Nephron (organoid): ENCODE measurements around the gene TMPRSS4.
A peak's percentile ranks its signal among the peaks of the same experiment; 100 is the strongest.

Experiments used
- H3K27ac Mint-ChIP-seq, 3 experiments: 2 replicates each; pipeline ENCODE4 v1.8.0; 2020; ENCODE audit warnings: mixed read lengths in 3 of 3, mild to moderate bottlenecking in 2 of 3, moderate library complexity in 1 of 3
- H3K27me3 Mint-ChIP-seq: 2 replicates; pipeline ENCODE4 v1.8.0; 2021; ENCODE audit warnings: low read depth, mild to moderate bottlenecking, moderate library complexity, mixed read lengths
- H3K36me3 Mint-ChIP-seq: 2 replicates; pipeline ENCODE4 v1.8.0; 2020; ENCODE audit warnings: low read depth, mixed read lengths
- H3K4me1 Mint-ChIP-seq: 2 replicates; pipeline ENCODE4 v1.8.0; 2020; ENCODE audit warnings: mixed read lengths
- H3K4me3 Mint-ChIP-seq, 3 experiments: 2 replicates each; pipeline ENCODE4 v1.8.0; 2020; ENCODE audit warnings: mild to moderate bottlenecking in 3 of 3, mixed read lengths in 3 of 3, moderate library complexity in 2 of 3
- H3K9me3 Mint-ChIP-seq: 2 replicates; pipeline ENCODE4 v1.8.0; 2020; ENCODE audit warnings: mixed read lengths
- CTCF ChIP-seq, 3 experiments: fragments of 200-600 bp; sonication (generic); IDR thresholded peaks; one replicate each; pipeline ENCODE4 v1.5.0; 2021; ENCODE audit warnings: antibody characterized with exemption in 3 of 3; ENCODE audit not compliant: unreplicated experiment in 3 of 3

TMPRSS4 gene

GRCh38 chr11:118135796-118136165 is 58.9 kb downstream of the TMPRSS4 start:
- no peaks in the 10 kb centered on the region for H3K36me3 Mint-ChIP-seq
- H3K4me3 Mint-ChIP-seq, result no peak overlapping the region

DNA sequence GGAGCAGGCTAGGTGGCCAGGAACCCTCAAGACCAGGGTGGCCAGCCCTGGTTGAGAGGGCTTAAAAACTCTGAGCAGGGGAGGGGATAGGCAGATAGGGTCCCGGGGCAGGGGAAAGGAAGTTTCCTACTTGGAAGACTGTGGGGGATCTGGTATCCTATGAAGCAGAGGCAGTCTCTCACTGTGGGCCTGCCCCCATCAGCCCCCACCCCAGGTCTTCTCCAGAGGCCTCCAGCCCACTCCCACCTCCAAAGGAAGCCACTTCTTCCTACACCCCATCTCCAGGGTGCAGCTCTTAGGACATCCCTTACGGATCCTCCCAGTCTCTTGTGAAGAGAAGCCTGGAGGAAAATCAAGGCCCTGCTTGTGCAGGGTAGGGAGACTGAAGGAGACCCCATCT is 59.5 kb downstream of the TMPRSS4 start:
- H3K4me1 Mint-ChIP-seq, result peaks cover 9% of the 10 kb centered on the region
- TF ChIP-seq CTCF (IDR thresholded peaks at IDR 0.05; ENCODE audit: unreplicated experiment in 3 of 3), result no peak
- no peak overlapping the region for H3K27ac Mint-ChIP-seq
- no peaks in the 10 kb centered on the region for H3K9me3 Mint-ChIP-seq
- H3K36me3 Mint-ChIP-seq, result no peaks in the 10 kb centered on the region
- H3K4me3 Mint-ChIP-seq, result no peak overlapping the region
- H3K27me3 Mint-ChIP-seq, result peaks cover 38% of the 10 kb centered on the region

More at GRCh38 chr11:118135796-118136165, 58.9 kb downstream of the TMPRSS4 start:
- Mint-ChIP-seq H3K27me3 (peaks cover 33% of the 10 kb centered on the region), H3K4me1 (peaks cover 14% of the 10 kb centered on the region), H3K9me3 (no peaks in the 10 kb centered on the region), H3K27ac (no peak overlapping the region)
- no peak for TF ChIP-seq CTCF (IDR thresholded peaks at IDR 0.05; ENCODE audit: unreplicated experiment in 3 of 3)

DNA sequence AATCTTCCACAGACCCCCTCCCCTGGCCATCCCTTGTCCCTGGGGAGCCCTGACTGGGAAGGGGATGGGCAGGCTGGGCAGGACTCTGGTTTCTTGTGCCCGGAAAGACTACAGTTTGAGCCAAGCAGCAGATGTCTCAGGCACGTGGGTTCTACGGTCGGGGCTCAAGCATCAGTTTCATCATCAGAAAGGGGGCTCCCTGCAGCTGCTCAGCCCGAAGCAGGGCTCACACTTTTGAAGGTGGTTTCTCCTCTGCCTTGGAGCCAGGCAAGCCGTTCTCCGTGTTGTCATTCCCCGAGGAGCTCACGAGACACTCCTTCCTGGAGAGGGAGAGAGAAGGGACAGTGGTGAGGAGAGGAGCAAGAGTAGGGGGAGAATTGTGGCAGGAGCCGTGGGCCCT is 59.9 kb downstream of the TMPRSS4 start:
- TF ChIP-seq CTCF (IDR thresholded peaks at IDR 0.05; ENCODE audit: unreplicated experiment in 3 of 3), result no peak
- no peaks in the 10 kb centered on the region for H3K36me3 Mint-ChIP-seq

DNA sequence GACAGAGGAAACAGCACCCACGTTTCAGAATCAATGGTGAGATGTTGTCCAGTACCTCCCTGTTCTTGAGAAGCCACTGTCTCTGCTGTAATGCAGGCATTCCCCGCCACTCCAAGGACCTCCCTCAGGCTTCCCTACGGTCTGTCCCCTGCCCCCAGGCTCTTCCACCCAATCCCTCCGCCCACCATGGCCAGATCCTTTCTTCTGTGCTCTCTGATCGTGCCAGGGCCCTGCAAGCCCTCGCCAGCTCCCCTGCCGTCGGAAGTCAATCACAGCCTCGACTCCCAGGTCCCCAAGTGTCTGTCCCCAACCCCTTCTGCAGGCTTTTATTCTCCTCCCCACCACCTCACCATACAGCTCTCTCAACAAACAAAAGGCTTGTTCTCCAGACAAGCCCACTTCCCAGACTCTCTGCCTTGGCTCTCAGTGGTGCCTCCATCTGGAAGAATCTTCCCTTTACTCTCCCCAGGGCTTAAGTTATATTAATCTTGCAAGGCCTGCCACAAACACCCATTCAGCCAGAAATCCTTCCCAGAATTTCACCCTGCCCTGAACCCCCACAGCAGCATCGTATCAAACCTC is 62.1 kb downstream of the TMPRSS4 start:
- Mint-ChIP-seq H3K4me3 (no peak overlapping the region), H3K27ac (peak overlapping the region in 2 of 3 experiments; percentile 24 to 36), H3K4me1 (peaks cover 6% of the 10 kb centered on the region), H3K9me3 (no peaks in the 10 kb centered on the region), H3K36me3 (no peaks in the 10 kb centered on the region), H3K27me3 (peaks cover 64% of the 10 kb centered on the region)
- no peak for TF ChIP-seq CTCF (IDR thresholded peaks at IDR 0.05; ENCODE audit: unreplicated experiment in 3 of 3)

More for the DNA sequence above, 59.9 kb downstream of the TMPRSS4 start:
- Mint-ChIP-seq H3K27me3 (peaks cover 43% of the 10 kb centered on the region), H3K4me1 (peaks cover 6% of the 10 kb centered on the region), H3K4me3 (no peak overlapping the region), H3K9me3 (no peaks in the 10 kb centered on the region), H3K27ac (no peak overlapping the region)

GRCh38 chr11:118139578-118139977 is 62.7 kb downstream of the TMPRSS4 start:
- TF ChIP-seq CTCF (IDR thresholded peaks at IDR 0.05; ENCODE audit: unreplicated experiment in 3 of 3), result no peak
- Mint-ChIP-seq H3K27ac (peak overlapping the region in 1 of 3 experiments; percentile 24), H3K36me3 (no peaks in the 10 kb centered on the region), H3K27me3 (peaks cover 71% of the 10 kb centered on the region), H3K4me1 (peaks cover 12% of the 10 kb centered on the region), H3K4me3 (no peak overlapping the region), H3K9me3 (no peaks in the 10 kb centered on the region)

DNA sequence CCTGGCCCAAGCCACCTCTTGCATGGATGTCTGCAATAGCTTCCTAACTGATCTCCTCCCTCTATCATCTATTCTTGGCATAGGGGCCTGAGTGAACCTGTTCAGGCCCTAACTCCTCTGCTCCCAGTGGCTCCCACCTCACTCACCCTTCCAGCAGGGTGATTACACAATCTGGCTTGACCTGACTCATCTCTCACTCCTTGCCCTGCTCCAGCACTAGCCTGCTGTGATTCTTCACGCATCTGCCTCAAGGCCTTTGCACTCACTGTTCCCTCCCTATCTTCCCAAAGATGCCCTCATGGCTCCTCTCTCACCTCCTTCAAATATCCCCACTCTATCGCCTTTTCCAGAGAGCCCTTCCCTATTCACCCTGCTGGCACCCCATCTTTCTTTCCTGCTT is 65.2 kb downstream of the TMPRSS4 start:
- H3K36me3 Mint-ChIP-seq, result no peaks in the 10 kb centered on the region
- H3K4me3 Mint-ChIP-seq, result no peak overlapping the region
- H3K9me3 Mint-ChIP-seq, result no peaks in the 10 kb centered on the region
- no peak overlapping the region for H3K27ac Mint-ChIP-seq
- TF ChIP-seq CTCF (IDR thresholded peaks at IDR 0.05; ENCODE audit: unreplicated experiment in 3 of 3), result no peak
- H3K4me1 Mint-ChIP-seq, result peaks cover 18% of the 10 kb centered on the region
- peaks cover 78% of the 10 kb centered on the region for H3K27me3 Mint-ChIP-seq
